H9 (cell line): ENCODE data around the gene ATP5F1B. TPM values are rescaled to one million over a fixed set of nuclear protein-coding genes. Genes with fewer than 3 reads are reported as not detected.

Experiments
- DNase-seq: peaks from one replicate; pipeline ENCODE4 v3.0.0-alpha.2; 2017
- H2AFZ ChIP-seq: one replicate; pipeline ENCODE4 v1.6.1; 2013; ENCODE audit warnings: mild to moderate bottlenecking, low read length, control low read depth, moderate library complexity
- H2AK5ac ChIP-seq: 2 replicates; pipeline ENCODE4 v1.6.1; 2013; ENCODE audit warnings: low read length, control low read depth, mixed read lengths; ENCODE audit not compliant: insufficient read length
- H2BK120ac ChIP-seq: one replicate; pipeline ENCODE4 v1.6.1; 2013; ENCODE audit warnings: low read depth, mild to moderate bottlenecking, low read length, control low read depth, inconsistent platforms; ENCODE audit not compliant: poor library complexity, severe bottlenecking
- H2BK12ac ChIP-seq: 2 replicates; pipeline ENCODE4 v1.6.1; 2013; ENCODE audit warnings: low read length, control low read depth, mixed read lengths, low read depth; ENCODE audit not compliant: insufficient read length
- H2BK15ac ChIP-seq: 2 replicates; pipeline ENCODE4 v1.6.1; 2013; ENCODE audit warnings: low read depth, low read length, control low read depth
- H2BK20ac ChIP-seq: one replicate; pipeline ENCODE4 v1.6.1; 2013; ENCODE audit warnings: low read depth, mild to moderate bottlenecking, low read length, control low read depth, inconsistent platforms; ENCODE audit not compliant: poor library complexity, severe bottlenecking
- H2BK5ac ChIP-seq: 2 replicates; pipeline ENCODE4 v1.6.1; 2013; ENCODE audit warnings: low read length, control low read depth, mixed read lengths; ENCODE audit not compliant: insufficient read length
- H3K14ac ChIP-seq: 2 replicates; pipeline ENCODE4 v1.6.1; 2013; ENCODE audit warnings: low read length, control low read depth; ENCODE audit not compliant: insufficient read depth
- H3K18ac ChIP-seq: 2 replicates; pipeline ENCODE4 v1.6.1; 2013; ENCODE audit warnings: low read depth, mild to moderate bottlenecking, mixed read lengths, low read length, control low read depth; ENCODE audit not compliant: insufficient read length
- H3K23ac ChIP-seq: 2 replicates; pipeline ENCODE4 v1.6.1; 2013; ENCODE audit warnings: low read length, control low read depth, mixed read lengths, low read depth; ENCODE audit not compliant: insufficient read length
- H3K23me2 ChIP-seq: 2 replicates; pipeline ENCODE4 v1.6.1; 2013; ENCODE audit warnings: low read depth, mild to moderate bottlenecking, mixed read lengths, low read length, control low read depth; ENCODE audit not compliant: insufficient read length, poor library complexity, severe bottlenecking
- H3K27ac ChIP-seq: 2 replicates; pipeline ENCODE4 v1.5.1; 2013; ENCODE audit warnings: low read length, control low read depth, mixed read lengths, low read depth; ENCODE audit not compliant: insufficient read length
- H3K27me3 ChIP-seq: 2 replicates; pipeline ENCODE4 v1.6.1; 2013; ENCODE audit warnings: low read length, control low read depth, inconsistent platforms; ENCODE audit not compliant: insufficient read depth
- H3K4ac ChIP-seq: 2 replicates; pipeline ENCODE4 v1.6.1; 2013; ENCODE audit warnings: low read depth, mild to moderate bottlenecking, control low read depth, inconsistent platforms, low read length, moderate library complexity
- H3K4me1 ChIP-seq: 2 replicates; pipeline ENCODE4 v1.6.1; 2013; ENCODE audit warnings: low read length, control low read depth, inconsistent platforms; ENCODE audit not compliant: insufficient read depth
- H3K4me2 ChIP-seq: 2 replicates; pipeline ENCODE4 v1.6.1; 2013; ENCODE audit warnings: low read length, control low read depth, mixed read lengths; ENCODE audit not compliant: insufficient read length, insufficient read depth
- H3K56ac ChIP-seq: 2 replicates; pipeline ENCODE4 v1.6.1; 2013; ENCODE audit warnings: low read depth, mild to moderate bottlenecking, mixed read lengths, low read length, control low read depth; ENCODE audit not compliant: insufficient read length
- H3K79me1 ChIP-seq: 2 replicates; pipeline ENCODE4 v1.6.1; 2013; ENCODE audit warnings: low read depth, mild to moderate bottlenecking, moderate library complexity, low read length, control low read depth, inconsistent platforms; ENCODE audit not compliant: insufficient read depth, poor library complexity, severe bottlenecking
- H3K79me2 ChIP-seq: 2 replicates; pipeline ENCODE4 v1.6.1; 2013; ENCODE audit warnings: low read length, control low read depth, inconsistent platforms; ENCODE audit not compliant: insufficient read depth
- H3K9ac ChIP-seq: 2 replicates; pipeline ENCODE4 v1.6.1; 2013; ENCODE audit warnings: low read length, control low read depth, mixed read lengths; ENCODE audit not compliant: insufficient read length; ENCODE audit errors: extremely low read depth
- H3K9me3 ChIP-seq: one replicate; pipeline ENCODE4 v1.6.1; 2013; ENCODE audit warnings: low read depth, low read length, inconsistent platforms; ENCODE audit not compliant: control insufficient read depth
- H3T11ph ChIP-seq: one replicate; pipeline ENCODE4 v1.6.1; 2013; ENCODE audit warnings: mild to moderate bottlenecking, low read length, control low read depth, inconsistent platforms
- H4K20me1 ChIP-seq: one replicate; pipeline ENCODE4 v1.6.1; 2013; ENCODE audit not compliant: control insufficient read depth, insufficient read length, insufficient read depth
- H4K5ac ChIP-seq: 2 replicates; pipeline ENCODE4 v1.6.1; 2013; ENCODE audit warnings: low read depth, mild to moderate bottlenecking, mixed read lengths, low read length, control low read depth; ENCODE audit not compliant: insufficient read length
- H4K8ac ChIP-seq: replicated peaks from 2 replicates; pipeline ENCODE4 v1.6.1; 2013; ENCODE audit warnings: low read length, control low read depth, mixed read lengths, low read depth; ENCODE audit not compliant: insufficient read length
- H4K91ac ChIP-seq: 2 replicates; pipeline ENCODE4 v1.6.1; 2013; ENCODE audit warnings: low read depth, mild to moderate bottlenecking, moderate library complexity, mixed read lengths, low read length, control low read depth; ENCODE audit not compliant: insufficient read length
- H3K27ac Mint-ChIP-seq, 3 experiments: 2 replicates in 2 of 3; 3 replicates in 1 of 3; pipeline ENCODE4 v1.8.0; 2020 to 2021; ENCODE audit warnings: mixed read lengths in 3 of 3, mild to moderate bottlenecking in 1 of 3, moderate library complexity in 1 of 3
- H3K27me3 Mint-ChIP-seq: 2 replicates; pipeline ENCODE4 v1.8.0; 2021; ENCODE audit warnings: low read depth, mild to moderate bottlenecking, moderate library complexity, mixed read lengths
- H3K36me3 Mint-ChIP-seq, 3 experiments: 2 replicates in 2 of 3; 3 replicates in 1 of 3; pipeline ENCODE4 v1.8.0; 2020 to 2021; ENCODE audit warnings: low read depth in 3 of 3, mixed read lengths in 3 of 3; ENCODE audit not compliant: insufficient read depth in 1 of 3
- H3K4me1 Mint-ChIP-seq, 2 experiments: 2 replicates each; pipeline ENCODE4 v1.8.0; 2020; ENCODE audit warnings: mixed read lengths in 2 of 2
- H3K4me3 Mint-ChIP-seq, 2 experiments: 2 replicates in 1 of 2; 3 replicates in 1 of 2; pipeline ENCODE4 v1.8.0; 2020 to 2021; ENCODE audit warnings: mild to moderate bottlenecking in 2 of 2, mixed read lengths in 2 of 2, moderate library complexity in 1 of 2
- H3K9me3 Mint-ChIP-seq, 2 experiments: 2 replicates in 1 of 2; 3 replicates in 1 of 2; pipeline ENCODE4 v1.8.0; 2020; ENCODE audit warnings: mild to moderate bottlenecking in 2 of 2, mixed read lengths in 2 of 2, moderate library complexity in 1 of 2
- WGBS: extraction: QIAGEN DNeasy Blood & Tissue Kit; methylation state at CpG from one replicate; pipeline ENCODE4 v1.1.7; 2013; ENCODE audit warnings: missing lambda C conversion rate, low lambda C conversion rate, mixed read lengths; ENCODE audit not compliant: insufficient read length; ENCODE audit errors: extremely low coverage; 5-methylcytosine and 5-hydroxymethylcytosine counted together
- total RNA-seq: library from RNA; stranded (reverse); gene quantifications from 2 replicates; pipeline ENCODE4 v1.2.1, GENCODE V29; 2021
- TF ChIP-seq, protein P1 (sequence below): fragments of 200-600 bp; sonication (generic); conservative IDR thresholded peaks from 3 replicates; pipeline ENCODE4 v1.8.0; 2021; ENCODE audit warnings: antibody characterized with exemption, mild to moderate bottlenecking

Gene ATP5F1B
- total RNA-seq, 1 experiment from 2014 or later = 927 TPM

DNA sequence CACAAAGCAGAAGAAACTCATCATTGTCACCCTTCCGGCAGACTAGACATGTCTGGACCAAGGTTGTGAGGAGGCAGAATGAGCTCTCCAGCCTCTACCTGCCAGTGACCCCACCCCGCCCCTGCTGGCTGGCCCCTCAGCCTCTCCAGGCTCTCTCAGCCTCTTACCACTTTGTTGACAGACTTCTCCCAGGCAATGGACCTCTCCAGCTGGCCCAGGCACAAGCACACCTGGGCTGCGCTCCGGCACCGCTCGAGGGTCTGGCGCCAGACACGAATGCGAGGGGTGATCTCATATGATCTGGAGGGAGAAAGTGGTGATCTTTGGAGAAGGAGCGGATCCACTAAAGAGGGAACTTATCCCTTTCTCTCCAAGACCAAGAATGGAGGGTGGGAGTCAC, 46.0 kb downstream of the ATP5F1B start:
- DNase-seq = no peak
- no peak overlapping the region for H2AK5ac ChIP-seq
- Mint-ChIP-seq H3K36me3 (peaks cover 52 to 84% (median 78%) of the 10 kb centered on the region in 3 experiments), H3K4me1 (peaks cover 6 to 14% of the 10 kb centered on the region in 2 experiments), H3K4me3 (no peak overlapping the region), H3K9me3 (no peaks in the 10 kb centered on the region), H3K27ac (peak overlapping the region in 1 of 3 experiments; percentile 75; a peak in 1 of 7 replicates), H3K27me3 (no peaks in the 10 kb centered on the region)
- no peaks in the 10 kb centered on the region for H3K23me2 ChIP-seq
- no peaks in the 10 kb centered on the region for H3K9me3 ChIP-seq
- H3K9ac ChIP-seq = no peak overlapping the region
- H2AFZ ChIP-seq = no peak overlapping the region
- H3T11ph ChIP-seq = no peak overlapping the region
- no peak overlapping the region for H2BK15ac ChIP-seq
- H3K79me2 ChIP-seq = 0 out of 2 replicates have a peak, but pooled peaks cover 2% of the 10 kb centered on the region
- no peak overlapping the region for H3K56ac ChIP-seq
- no peak overlapping the region for H3K18ac ChIP-seq
- H3K4me2 ChIP-seq = no peak overlapping the region
- H2BK5ac ChIP-seq = no peak overlapping the region
- no peak overlapping the region for H2BK120ac ChIP-seq
- no peak overlapping the region for H4K5ac ChIP-seq
- H3K4ac ChIP-seq = no peak overlapping the region
- H4K20me1 ChIP-seq = no peaks in the 10 kb centered on the region
- no peak overlapping the region for H2BK12ac ChIP-seq
- H3K23ac ChIP-seq = no peak overlapping the region
- no peak overlapping the region for H4K91ac ChIP-seq
- TF ChIP-seq, protein P1, sequence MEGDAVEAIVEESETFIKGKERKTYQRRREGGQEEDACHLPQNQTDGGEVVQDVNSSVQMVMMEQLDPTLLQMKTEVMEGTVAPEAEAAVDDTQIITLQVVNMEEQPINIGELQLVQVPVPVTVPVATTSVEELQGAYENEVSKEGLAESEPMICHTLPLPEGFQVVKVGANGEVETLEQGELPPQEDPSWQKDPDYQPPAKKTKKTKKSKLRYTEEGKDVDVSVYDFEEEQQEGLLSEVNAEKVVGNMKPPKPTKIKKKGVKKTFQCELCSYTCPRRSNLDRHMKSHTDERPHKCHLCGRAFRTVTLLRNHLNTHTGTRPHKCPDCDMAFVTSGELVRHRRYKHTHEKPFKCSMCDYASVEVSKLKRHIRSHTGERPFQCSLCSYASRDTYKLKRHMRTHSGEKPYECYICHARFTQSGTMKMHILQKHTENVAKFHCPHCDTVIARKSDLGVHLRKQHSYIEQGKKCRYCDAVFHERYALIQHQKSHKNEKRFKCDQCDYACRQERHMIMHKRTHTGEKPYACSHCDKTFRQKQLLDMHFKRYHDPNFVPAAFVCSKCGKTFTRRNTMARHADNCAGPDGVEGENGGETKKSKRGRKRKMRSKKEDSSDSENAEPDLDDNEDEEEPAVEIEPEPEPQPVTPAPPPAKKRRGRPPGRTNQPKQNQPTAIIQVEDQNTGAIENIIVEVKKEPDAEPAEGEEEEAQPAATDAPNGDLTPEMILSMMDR = no peak
- no peak overlapping the region for H3K14ac ChIP-seq
- no peak overlapping the region for H3K27ac ChIP-seq
- no peaks in the 10 kb centered on the region for H3K27me3 ChIP-seq
- no CpG with 5 or more reads among the region's 10 CpGs for WGBS
- no peaks in the 10 kb centered on the region for H3K4me1 ChIP-seq
- no peaks in the 10 kb centered on the region for H3K79me1 ChIP-seq
- H4K8ac ChIP-seq = no peak overlapping the region
- no peak overlapping the region for H2BK20ac ChIP-seq
